WERI-Rb-1 (cell line): ENCODE data around the gene ADARB2.
"Not testable (repeated sequence)": the region's sequence is repeated elsewhere in the genome, so short reads cannot be mapped to it uniquely, and the experiment has no call there.

Source experiments
- DNase-seq: peaks from one replicate; pipeline ENCODE4 v3.0.0-alpha.2; 2020
- H3K27ac ChIP-seq: fragments of 250-450 bp; sonication (Bioruptor Pico); 2 replicates; pipeline ENCODE4 v1.5.1; 2020; ENCODE audit warnings: mild to moderate bottlenecking, moderate library complexity
- H3K27me3 ChIP-seq: fragments of 250-450 bp; sonication (Bioruptor Pico); 2 replicates; pipeline ENCODE4 v1.5.1; 2021; ENCODE audit warnings: mild to moderate bottlenecking, low read depth, moderate library complexity; ENCODE audit not compliant: insufficient read depth, severe bottlenecking
- H3K36me3 ChIP-seq: fragments of 250-450 bp; sonication (Bioruptor Pico); 2 replicates; pipeline ENCODE4 v1.5.1; 2020; ENCODE audit warnings: mild to moderate bottlenecking, moderate library complexity
- H3K4me3 ChIP-seq: 2 replicates; pipeline ENCODE4 v1.5.1; 2011; ENCODE audit warnings: low read depth, mild to moderate bottlenecking, control low read depth, low read length
- H3K9me3 ChIP-seq: fragments of 250-450 bp; sonication (Bioruptor Pico); 2 replicates; pipeline ENCODE4 v1.5.1; 2021; ENCODE audit warnings: mild to moderate bottlenecking, moderate library complexity; ENCODE audit not compliant: severe bottlenecking
- TF ChIP-seq, protein P1 (sequence below): IDR thresholded peaks from 2 replicates; pipeline ENCODE4 v1.5.1; 2011; ENCODE audit warnings: low read depth, mild to moderate bottlenecking, control low read depth, inconsistent platforms, low read length

The ADARB2 gene

DNA sequence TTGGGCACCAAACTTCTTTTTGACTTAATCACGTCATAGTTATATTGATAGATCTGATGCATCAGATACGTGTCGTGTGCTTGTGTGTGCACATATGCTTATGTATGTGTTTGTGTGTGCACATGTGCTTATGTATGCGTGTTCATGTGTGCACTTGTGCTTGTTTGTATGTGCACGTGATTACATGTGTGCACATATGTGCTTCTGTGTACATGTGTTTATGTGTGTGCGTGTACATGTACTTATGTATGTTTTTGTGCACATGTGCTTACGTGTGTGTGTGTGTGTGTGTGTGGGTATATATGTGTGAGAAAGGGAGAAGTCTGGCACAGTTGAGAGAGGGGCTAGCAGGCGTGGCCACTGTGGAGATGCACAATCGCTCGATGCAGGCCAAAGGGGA, 507.8 kb downstream of the ADARB2 start:
- no peaks in the 10 kb centered on the region for H3K36me3 ChIP-seq

DNA sequence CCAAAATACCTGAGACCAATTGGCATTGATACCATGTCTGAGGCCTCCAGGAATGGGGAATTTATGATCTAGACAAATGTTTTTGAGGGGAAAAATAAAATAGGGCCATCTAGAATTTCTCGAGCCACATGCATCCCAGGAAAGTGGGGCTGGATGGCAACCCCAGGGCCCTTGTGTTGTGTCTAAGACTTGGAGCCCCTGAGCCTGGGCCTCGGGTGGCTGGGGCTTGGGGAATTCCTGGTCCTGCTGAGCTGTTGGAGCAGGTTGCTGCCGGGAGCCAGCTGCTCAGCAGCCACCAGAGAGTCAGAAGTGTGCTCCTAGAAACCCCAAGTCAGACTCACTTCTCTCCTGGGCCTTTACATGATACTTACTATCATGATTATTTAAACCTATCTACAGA, 508.2 kb downstream of the ADARB2 start:
- Histone ChIP-seq H3K27ac (no peak overlapping the region), H3K4me3 (no peak overlapping the region), H3K36me3 (no peaks in the 10 kb centered on the region), H3K9me3 (no peaks in the 10 kb centered on the region), H3K27me3 (peaks cover 15% of the 10 kb centered on the region)
- no peak for DNase-seq
- TF ChIP-seq, protein P1, sequence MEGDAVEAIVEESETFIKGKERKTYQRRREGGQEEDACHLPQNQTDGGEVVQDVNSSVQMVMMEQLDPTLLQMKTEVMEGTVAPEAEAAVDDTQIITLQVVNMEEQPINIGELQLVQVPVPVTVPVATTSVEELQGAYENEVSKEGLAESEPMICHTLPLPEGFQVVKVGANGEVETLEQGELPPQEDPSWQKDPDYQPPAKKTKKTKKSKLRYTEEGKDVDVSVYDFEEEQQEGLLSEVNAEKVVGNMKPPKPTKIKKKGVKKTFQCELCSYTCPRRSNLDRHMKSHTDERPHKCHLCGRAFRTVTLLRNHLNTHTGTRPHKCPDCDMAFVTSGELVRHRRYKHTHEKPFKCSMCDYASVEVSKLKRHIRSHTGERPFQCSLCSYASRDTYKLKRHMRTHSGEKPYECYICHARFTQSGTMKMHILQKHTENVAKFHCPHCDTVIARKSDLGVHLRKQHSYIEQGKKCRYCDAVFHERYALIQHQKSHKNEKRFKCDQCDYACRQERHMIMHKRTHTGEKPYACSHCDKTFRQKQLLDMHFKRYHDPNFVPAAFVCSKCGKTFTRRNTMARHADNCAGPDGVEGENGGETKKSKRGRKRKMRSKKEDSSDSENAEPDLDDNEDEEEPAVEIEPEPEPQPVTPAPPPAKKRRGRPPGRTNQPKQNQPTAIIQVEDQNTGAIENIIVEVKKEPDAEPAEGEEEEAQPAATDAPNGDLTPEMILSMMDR, result no peak

More for the DNA sequence above, 507.8 kb downstream of the ADARB2 start:
- no peak overlapping the region for H3K4me3 ChIP-seq
- TF ChIP-seq, protein P1, result no peak
- H3K27me3 ChIP-seq, result peaks cover 15% of the 10 kb centered on the region
- H3K9me3 ChIP-seq, result no peaks in the 10 kb centered on the region
- DNase-seq, result no peak
- no peak overlapping the region for H3K27ac ChIP-seq

DNA sequence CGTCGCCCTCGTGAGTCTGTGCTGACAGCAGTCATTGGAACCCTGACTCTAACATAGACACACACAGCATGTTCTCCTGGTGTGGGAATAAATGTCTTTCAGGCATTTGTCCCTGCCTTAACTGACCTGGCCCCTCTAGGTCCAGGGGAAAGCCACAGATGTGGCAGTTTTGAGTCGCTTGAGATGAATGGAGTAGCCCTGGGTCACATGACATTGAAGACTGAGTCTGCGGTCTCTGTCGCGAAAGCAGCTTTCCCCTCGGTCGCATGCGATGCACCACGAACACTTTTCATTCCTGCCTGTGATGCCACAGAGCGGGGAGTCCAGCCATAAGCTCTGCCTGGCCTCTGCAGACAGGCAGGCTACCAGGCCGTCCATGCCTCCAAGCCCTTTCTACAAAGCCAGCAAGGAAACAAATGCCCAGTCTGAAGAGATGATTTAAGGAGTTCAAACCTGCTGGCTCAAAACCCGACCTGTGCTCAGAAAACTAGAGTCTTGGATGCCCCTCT, 508.8 kb downstream of the ADARB2 start:
- Histone ChIP-seq H3K9me3 (no peaks in the 10 kb centered on the region), H3K4me3 (no peak overlapping the region), H3K27ac (no peak overlapping the region), H3K27me3 (peaks cover 15% of the 10 kb centered on the region), H3K36me3 (no peaks in the 10 kb centered on the region)
- TF ChIP-seq, protein P1, result no peak
- no peak for DNase-seq

DNA sequence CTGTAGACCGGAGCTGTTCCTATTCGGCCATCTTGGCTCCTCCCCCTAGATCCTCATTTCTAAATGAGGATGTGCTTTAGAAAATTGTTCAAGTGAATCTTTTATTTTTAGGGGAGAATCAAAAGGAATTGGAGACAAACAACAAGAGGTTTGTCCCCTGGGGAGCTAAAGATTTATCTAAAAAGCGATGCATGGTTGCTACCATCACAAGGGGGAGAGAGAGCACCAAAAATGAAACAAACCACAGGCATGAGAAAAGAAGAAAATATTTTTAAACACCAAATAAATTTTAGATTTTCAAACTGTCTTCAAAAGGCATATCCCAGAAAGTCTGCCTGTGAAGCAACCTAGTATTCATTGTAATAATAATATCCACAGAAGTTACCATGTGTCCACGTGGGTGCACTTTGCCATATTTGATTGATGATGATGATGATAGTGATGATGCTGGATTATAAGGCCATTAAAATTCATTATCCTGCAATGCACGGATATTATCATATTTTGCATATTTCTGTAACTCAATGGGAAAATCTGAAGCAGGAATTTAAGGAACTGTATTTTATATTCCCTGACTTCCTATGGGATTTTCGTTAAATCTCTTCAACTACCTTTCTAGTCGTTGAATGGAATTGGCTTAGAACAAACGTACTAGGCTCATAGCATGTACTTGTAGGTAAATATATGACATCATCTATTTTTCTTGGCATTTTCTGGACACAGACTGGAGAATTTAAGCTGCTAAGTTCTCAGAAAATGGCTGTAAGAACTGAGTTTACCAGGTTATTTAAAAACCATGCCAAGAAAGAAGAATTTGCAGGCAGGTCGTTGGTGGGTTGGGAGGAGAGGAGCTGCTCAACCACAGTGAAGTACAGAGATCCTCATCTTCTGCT, 509.6 kb downstream of the ADARB2 start:
- TF ChIP-seq, protein P1, result no peak
- Histone ChIP-seq H3K36me3 (no peaks in the 10 kb centered on the region), H3K9me3 (no peaks in the 10 kb centered on the region), H3K27ac (no peak overlapping the region), H3K4me3 (no peak overlapping the region), H3K27me3 (peaks cover 15% of the 10 kb centered on the region)
- DNase-seq, result no peak

DNA sequence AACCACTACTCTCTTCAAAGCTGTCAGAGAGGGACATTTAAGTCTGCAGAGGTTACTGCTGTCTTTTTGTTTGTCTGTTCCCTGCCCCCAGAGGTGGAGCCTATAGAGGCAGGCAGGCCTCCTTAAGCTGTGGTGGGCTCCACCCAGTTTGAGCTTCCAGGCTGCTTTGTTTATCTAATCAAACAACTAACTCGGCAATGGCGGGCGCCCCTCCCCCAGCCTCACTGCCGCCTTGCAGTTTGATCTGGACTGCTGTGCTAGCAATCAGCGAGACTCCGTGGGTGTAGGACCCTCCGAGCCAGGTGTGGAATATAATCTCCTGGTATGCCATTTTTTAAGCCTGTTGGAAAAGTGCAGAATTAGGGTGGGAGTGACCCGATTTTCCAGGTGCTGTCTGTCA, 510.4 kb downstream of the ADARB2 start:
- H3K36me3 ChIP-seq, H3K4me3 ChIP-seq: not testable (repeated sequence)

DNA sequence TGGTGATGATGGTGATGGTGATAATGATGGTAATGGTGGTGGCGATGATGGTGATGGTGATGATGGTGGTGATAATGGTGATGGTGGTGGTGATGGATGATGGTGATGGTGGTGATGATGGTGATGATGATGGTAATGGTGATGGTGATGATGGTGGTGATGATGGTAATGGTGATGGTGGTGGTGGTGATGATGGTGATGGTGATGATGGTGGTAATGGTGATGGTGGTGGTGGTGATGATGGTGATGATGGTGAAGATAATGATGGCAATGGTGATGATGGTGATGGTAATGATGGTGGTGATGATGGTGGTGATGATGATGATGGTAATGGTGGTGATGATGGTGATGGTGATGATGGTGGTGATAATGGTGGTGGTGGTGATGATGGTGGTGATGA, 517.5 kb downstream of the ADARB2 start:
- not testable (repeated sequence) for H3K36me3 ChIP-seq, H3K9me3 ChIP-seq, H3K4me3 ChIP-seq, H3K27ac ChIP-seq, DNase-seq, H3K27me3 ChIP-seq

More for the DNA sequence above, 510.4 kb downstream of the ADARB2 start:
- peaks cover 15% of the 10 kb centered on the region for H3K27me3 ChIP-seq
- not testable (repeated sequence) for H3K9me3 ChIP-seq, H3K27ac ChIP-seq, DNase-seq
